Esophagus squamous epithelium (tissue), 4 donors: Measurements from ENCODE around the gene PLXNB3.

Experiments
- POLR2A ChIP-seq, 4 donors: fragments of 450-650 bp; IDR thresholded peaks; one replicate each; pipeline ENCODE4 v1.6.1; 2017; ENCODE audit warnings: antibody characterized with exemption in 4 of 4, mild to moderate bottlenecking in 4 of 4, moderate library complexity in 3 of 4
- TF ChIP-seq, protein P1 (sequence below), 6 experiments: fragments of 450-650 bp in 4 of 6; fragments of 200-600 bp in 2 of 6; sonication (generic) in 2 of 6; IDR thresholded peaks; one replicate each; pipeline ENCODE4 v1.5.1; 2016 to 2019; ENCODE audit warnings: antibody characterized with exemption in 6 of 6, mild to moderate bottlenecking in 4 of 6, moderate library complexity in 4 of 6

DNA sequence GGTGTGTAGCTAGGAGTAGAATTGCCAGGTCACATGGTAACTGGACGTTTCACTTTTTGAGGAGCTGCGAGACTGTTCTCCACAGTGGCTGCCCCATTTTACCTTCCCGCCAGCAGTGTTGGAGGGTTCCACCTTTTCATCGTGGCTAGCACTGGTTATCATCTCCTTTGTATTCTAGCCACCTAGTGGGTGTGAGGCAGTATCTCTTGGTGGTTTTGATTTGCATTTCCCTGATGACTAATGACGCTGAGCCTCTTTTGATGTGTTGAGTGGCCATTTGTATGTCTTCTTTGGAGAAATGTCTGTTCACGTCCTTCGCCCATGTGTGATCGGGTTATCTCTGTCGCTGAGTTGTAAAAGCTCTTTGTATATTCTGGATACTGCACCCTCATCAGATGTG lies 28.8 kb upstream of the PLXNB3 start:
- TF ChIP-seq, protein P1, sequence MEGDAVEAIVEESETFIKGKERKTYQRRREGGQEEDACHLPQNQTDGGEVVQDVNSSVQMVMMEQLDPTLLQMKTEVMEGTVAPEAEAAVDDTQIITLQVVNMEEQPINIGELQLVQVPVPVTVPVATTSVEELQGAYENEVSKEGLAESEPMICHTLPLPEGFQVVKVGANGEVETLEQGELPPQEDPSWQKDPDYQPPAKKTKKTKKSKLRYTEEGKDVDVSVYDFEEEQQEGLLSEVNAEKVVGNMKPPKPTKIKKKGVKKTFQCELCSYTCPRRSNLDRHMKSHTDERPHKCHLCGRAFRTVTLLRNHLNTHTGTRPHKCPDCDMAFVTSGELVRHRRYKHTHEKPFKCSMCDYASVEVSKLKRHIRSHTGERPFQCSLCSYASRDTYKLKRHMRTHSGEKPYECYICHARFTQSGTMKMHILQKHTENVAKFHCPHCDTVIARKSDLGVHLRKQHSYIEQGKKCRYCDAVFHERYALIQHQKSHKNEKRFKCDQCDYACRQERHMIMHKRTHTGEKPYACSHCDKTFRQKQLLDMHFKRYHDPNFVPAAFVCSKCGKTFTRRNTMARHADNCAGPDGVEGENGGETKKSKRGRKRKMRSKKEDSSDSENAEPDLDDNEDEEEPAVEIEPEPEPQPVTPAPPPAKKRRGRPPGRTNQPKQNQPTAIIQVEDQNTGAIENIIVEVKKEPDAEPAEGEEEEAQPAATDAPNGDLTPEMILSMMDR (IDR thresholded peaks at IDR 0.05) = peak in 1 of 6 experiments; percentile 27
- no peak for TF ChIP-seq POLR2A (IDR thresholded peaks at IDR 0.05)
